ENCODE data around the gene AUTS2.

The AUTS2 gene

DNA sequence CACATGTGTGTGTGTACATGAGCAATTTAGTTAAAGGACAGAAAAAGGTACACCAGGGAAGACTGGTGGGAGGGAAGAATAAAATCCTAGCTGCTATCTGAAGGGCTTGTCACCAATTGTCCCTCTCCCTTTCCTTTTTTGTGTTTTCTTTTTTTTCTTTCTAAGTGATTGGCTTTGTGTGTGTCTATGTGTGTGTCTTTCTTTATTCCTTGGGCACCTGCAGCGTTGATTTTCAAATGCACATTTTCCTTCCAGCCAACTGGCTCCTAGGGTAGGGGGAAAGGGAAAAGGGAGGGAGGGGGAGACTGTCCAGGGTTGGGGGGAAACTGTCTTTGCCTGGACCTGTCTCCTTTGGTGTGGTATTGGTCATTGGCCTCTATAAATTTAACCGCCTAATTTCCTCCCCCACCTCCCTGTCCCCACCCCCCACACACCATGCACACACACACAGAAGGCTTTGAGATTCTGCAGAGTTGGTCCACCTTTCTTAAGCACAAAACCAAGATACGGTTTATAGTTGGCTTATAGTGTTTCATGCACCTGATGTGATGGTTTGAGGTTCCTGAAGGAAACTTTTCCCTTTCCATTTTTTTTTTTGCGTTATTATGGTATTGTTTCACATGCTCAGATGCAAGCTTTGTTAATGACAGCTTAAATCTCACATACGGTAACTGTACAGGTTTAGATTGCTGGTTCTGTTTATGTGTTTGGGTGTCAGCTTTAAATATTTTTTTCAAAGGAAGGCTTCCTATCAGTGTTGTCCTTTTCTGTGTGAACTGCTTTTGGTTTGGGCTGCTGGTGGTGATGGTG is 2.6 kb downstream of the AUTS2 start:
- Histone ChIP-seq H3K27ac (ENCODE audit: low read depth, low read length) (no peak overlapping the region), H3K36me3 (ENCODE audit: control insufficient read depth, insufficient read depth, low read length) (no peaks in the 10 kb centered on the region), H3K4me3 (ENCODE audit: low read depth, low read length) (peak overlapping the region; percentile 96), H3K27me3 (ENCODE audit: control insufficient read depth, insufficient read depth, low read length) (peaks cover 82% of the 10 kb centered on the region), H3K9ac (ENCODE audit: low read length) (no peak overlapping the region), H3K4me1 (ENCODE audit: control insufficient read depth, insufficient read depth, low read length) (peaks cover 15% of the 10 kb centered on the region), H3K9me3 (ENCODE audit: control insufficient read depth, insufficient read depth, low read depth, low read length) (no peaks in the 10 kb centered on the region)

- no peak overlapping the region for H3K9ac ChIP-seq (ENCODE audit: low read length)
- H3K4me3 ChIP-seq (ENCODE audit: low read depth, low read length), result no peak overlapping the region
- peaks cover 11% of the 10 kb centered on the region for H3K4me1 ChIP-seq (ENCODE audit: control insufficient read depth, insufficient read depth, low read length)
- H3K27ac ChIP-seq (ENCODE audit: low read depth, low read length), result no peak overlapping the region
- no peaks in the 10 kb centered on the region for H3K36me3 ChIP-seq (ENCODE audit: control insufficient read depth, insufficient read depth, low read length)
- H3K27me3 ChIP-seq (ENCODE audit: control insufficient read depth, insufficient read depth, low read length), result peaks cover 82% of the 10 kb centered on the region
- no peaks in the 10 kb centered on the region for H3K9me3 ChIP-seq (ENCODE audit: control insufficient read depth, insufficient read depth, low read depth, low read length)
These were observed 4.2 kb downstream of the AUTS2 start for GRCh38 chr7:69602522-69602921.

DNA sequence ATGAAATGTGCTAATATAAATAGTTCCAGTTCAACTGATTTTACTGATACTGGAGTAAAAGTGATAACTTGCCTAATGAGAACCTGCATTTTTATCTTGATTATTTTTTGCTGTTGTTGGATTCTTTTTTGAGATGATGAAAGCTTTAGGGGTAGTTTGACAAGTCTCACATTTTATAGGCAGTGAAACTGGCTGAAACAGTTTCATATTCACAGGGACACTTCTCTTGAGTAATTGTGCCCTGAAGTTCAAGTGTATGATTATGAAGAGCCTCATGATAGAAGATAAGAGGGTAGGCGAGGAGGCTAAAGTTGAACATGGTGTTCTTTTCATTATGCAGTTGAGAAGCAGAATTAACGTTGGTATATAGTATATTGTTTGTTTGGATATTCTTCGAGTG is 5.1 kb downstream of the AUTS2 start:
- H3K4me1 ChIP-seq (ENCODE audit: control insufficient read depth, insufficient read depth, low read length), result peaks cover 11% of the 10 kb centered on the region
- no peak overlapping the region for H3K27ac ChIP-seq (ENCODE audit: low read depth, low read length)
- no peak overlapping the region for H3K4me3 ChIP-seq (ENCODE audit: low read depth, low read length)
- H3K27me3 ChIP-seq (ENCODE audit: control insufficient read depth, insufficient read depth, low read length), result peaks cover 88% of the 10 kb centered on the region
- no peaks in the 10 kb centered on the region for H3K36me3 ChIP-seq (ENCODE audit: control insufficient read depth, insufficient read depth, low read length)
- H3K9ac ChIP-seq (ENCODE audit: low read length), result no peak overlapping the region
- no peaks in the 10 kb centered on the region for H3K9me3 ChIP-seq (ENCODE audit: control insufficient read depth, insufficient read depth, low read depth, low read length)

- Histone ChIP-seq H3K9me3 (ENCODE audit: control insufficient read depth, insufficient read depth, low read depth, low read length) (no peaks in the 10 kb centered on the region), H3K27me3 (ENCODE audit: control insufficient read depth, insufficient read depth, low read length) (peaks cover 94% of the 10 kb centered on the region), H3K9ac (ENCODE audit: low read length) (no peak overlapping the region), H3K4me1 (ENCODE audit: control insufficient read depth, insufficient read depth, low read length) (peaks cover 12% of the 10 kb centered on the region), H3K27ac (ENCODE audit: low read depth, low read length) (no peak overlapping the region), H3K36me3 (ENCODE audit: control insufficient read depth, insufficient read depth, low read length) (no peaks in the 10 kb centered on the region), H3K4me3 (ENCODE audit: low read depth, low read length) (no peak overlapping the region)
These were observed 5.7 kb downstream of the AUTS2 start for GRCh38 chr7:69603937-69604494.

- H3K4me1 ChIP-seq (ENCODE audit: control insufficient read depth, insufficient read depth, low read length), result peaks cover 22% of the 10 kb centered on the region
- H3K27ac ChIP-seq (ENCODE audit: low read depth, low read length), result no peak overlapping the region
- H3K9ac ChIP-seq (ENCODE audit: low read length), result no peak overlapping the region
- no peaks in the 10 kb centered on the region for H3K36me3 ChIP-seq (ENCODE audit: control insufficient read depth, insufficient read depth, low read length)
- no peak overlapping the region for H3K4me3 ChIP-seq (ENCODE audit: low read depth, low read length)
- no peaks in the 10 kb centered on the region for H3K9me3 ChIP-seq (ENCODE audit: control insufficient read depth, insufficient read depth, low read depth, low read length)
- peaks cover 100% of the 10 kb centered on the region for H3K27me3 ChIP-seq (ENCODE audit: control insufficient read depth, insufficient read depth, low read length)
These were observed 6.8 kb downstream of the AUTS2 start for GRCh38 chr7:69605070-69605469.

GRCh38 chr7:69605546-69605945 is 7.3 kb downstream of the AUTS2 start:
- H3K9ac ChIP-seq (ENCODE audit: low read length), result no peak overlapping the region
- H3K9me3 ChIP-seq (ENCODE audit: control insufficient read depth, insufficient read depth, low read depth, low read length), result no peaks in the 10 kb centered on the region
- H3K4me1 ChIP-seq (ENCODE audit: control insufficient read depth, insufficient read depth, low read length), result peaks cover 27% of the 10 kb centered on the region
- no peaks in the 10 kb centered on the region for H3K36me3 ChIP-seq (ENCODE audit: control insufficient read depth, insufficient read depth, low read length)
- peaks cover 100% of the 10 kb centered on the region for H3K27me3 ChIP-seq (ENCODE audit: control insufficient read depth, insufficient read depth, low read length)
- no peak overlapping the region for H3K4me3 ChIP-seq (ENCODE audit: low read depth, low read length)
- no peak overlapping the region for H3K27ac ChIP-seq (ENCODE audit: low read depth, low read length)

- Histone ChIP-seq H3K9me3 (ENCODE audit: control insufficient read depth, insufficient read depth, low read depth, low read length) (no peaks in the 10 kb centered on the region), H3K27me3 (ENCODE audit: control insufficient read depth, insufficient read depth, low read length) (peaks cover 97% of the 10 kb centered on the region), H3K27ac (ENCODE audit: low read depth, low read length) (no peak overlapping the region), H3K9ac (ENCODE audit: low read length) (no peak overlapping the region), H3K4me3 (ENCODE audit: low read depth, low read length) (no peak overlapping the region), H3K4me1 (ENCODE audit: control insufficient read depth, insufficient read depth, low read length) (peaks cover 28% of the 10 kb centered on the region; the same call in 1 of the 2 replicates), H3K36me3 (ENCODE audit: control insufficient read depth, insufficient read depth, low read length) (no peaks in the 10 kb centered on the region)
These were observed 9.8 kb downstream of the AUTS2 start for GRCh38 chr7:69608049-69608448.

DNA sequence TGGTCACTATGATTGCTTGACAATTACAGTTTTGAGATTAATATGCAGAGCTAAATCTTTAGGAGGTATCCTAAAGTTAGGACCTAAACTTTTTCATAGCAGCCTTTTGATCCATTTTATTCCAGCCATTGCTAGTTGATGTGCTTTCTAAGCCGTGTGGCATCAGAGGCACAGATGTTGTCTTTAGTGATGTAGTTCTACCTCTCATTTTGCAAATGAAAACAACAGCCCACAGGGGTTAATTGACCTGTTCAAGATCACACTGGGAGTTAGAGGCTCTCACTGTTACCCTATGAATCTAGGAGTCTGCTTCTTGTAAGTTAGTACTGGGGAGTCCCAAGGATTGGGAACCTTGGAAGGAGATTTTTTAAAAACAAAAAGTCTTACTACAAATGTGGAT is 10.6 kb downstream of the AUTS2 start:
- Histone ChIP-seq H3K9ac (ENCODE audit: low read length) (no peak overlapping the region), H3K27ac (ENCODE audit: low read depth, low read length) (no peak overlapping the region), H3K27me3 (ENCODE audit: control insufficient read depth, insufficient read depth, low read length) (peaks cover 97% of the 10 kb centered on the region), H3K4me3 (ENCODE audit: low read depth, low read length) (no peak overlapping the region), H3K36me3 (ENCODE audit: control insufficient read depth, insufficient read depth, low read length) (no peaks in the 10 kb centered on the region), H3K4me1 (ENCODE audit: control insufficient read depth, insufficient read depth, low read length) (peaks cover 36% of the 10 kb centered on the region), H3K9me3 (ENCODE audit: control insufficient read depth, insufficient read depth, low read depth, low read length) (no peaks in the 10 kb centered on the region)

- H3K9ac ChIP-seq (ENCODE audit: low read length), result no peak overlapping the region
- no peaks in the 10 kb centered on the region for H3K9me3 ChIP-seq (ENCODE audit: control insufficient read depth, insufficient read depth, low read depth, low read length)
- H3K36me3 ChIP-seq (ENCODE audit: control insufficient read depth, insufficient read depth, low read length), result no peaks in the 10 kb centered on the region
- no peak overlapping the region for H3K4me3 ChIP-seq (ENCODE audit: low read depth, low read length)
- H3K27ac ChIP-seq (ENCODE audit: low read depth, low read length), result no peak overlapping the region
- H3K27me3 ChIP-seq (ENCODE audit: control insufficient read depth, insufficient read depth, low read length), result peaks cover 97% of the 10 kb centered on the region
- peaks cover 39% of the 10 kb centered on the region for H3K4me1 ChIP-seq (ENCODE audit: control insufficient read depth, insufficient read depth, low read length)
These were observed 11.5 kb downstream of the AUTS2 start for GRCh38 chr7:69609541-69610373.

DNA sequence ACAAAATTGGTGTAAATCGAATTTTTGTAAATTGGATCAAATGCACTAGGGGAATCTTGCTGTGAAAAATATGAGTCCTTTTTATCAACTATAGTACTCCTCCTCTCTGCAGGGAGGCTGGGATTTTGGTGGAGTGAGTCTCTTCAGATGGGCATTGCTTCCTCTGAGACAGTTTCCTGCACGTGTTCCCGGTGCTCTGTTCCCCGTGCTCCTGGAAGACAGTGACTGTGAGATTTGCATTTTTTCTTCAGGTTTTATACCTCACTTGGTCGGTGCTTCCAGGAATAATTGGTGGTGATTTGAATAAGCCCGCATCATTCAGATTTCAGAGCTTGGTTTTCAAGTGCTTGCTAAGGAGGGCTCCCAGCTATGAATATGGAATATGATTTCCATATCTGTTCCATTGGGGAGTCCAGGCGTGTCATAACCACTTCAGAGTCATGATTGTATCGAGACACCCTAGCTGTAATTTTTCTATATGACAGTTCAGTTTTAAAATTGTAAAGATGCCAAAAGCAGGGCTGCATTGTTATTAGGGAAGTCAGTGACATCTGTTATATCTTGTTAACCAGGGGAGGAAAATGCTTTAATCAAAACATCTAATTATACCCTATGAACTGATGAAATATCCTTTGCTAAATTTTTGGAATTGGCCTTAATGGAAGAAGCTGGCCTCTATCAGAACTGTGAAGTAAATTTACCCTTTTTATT is 12.3 kb downstream of the AUTS2 start:
- peaks cover 97% of the 10 kb centered on the region for H3K27me3 ChIP-seq (ENCODE audit: control insufficient read depth, insufficient read depth, low read length)
- H3K27ac ChIP-seq (ENCODE audit: low read depth, low read length), result no peak overlapping the region
- no peaks in the 10 kb centered on the region for H3K36me3 ChIP-seq (ENCODE audit: control insufficient read depth, insufficient read depth, low read length)
- no peaks in the 10 kb centered on the region for H3K9me3 ChIP-seq (ENCODE audit: control insufficient read depth, insufficient read depth, low read depth, low read length)
- H3K4me1 ChIP-seq (ENCODE audit: control insufficient read depth, insufficient read depth, low read length), result peaks cover 36% of the 10 kb centered on the region
- H3K4me3 ChIP-seq (ENCODE audit: low read depth, low read length), result no peak overlapping the region
- H3K9ac ChIP-seq (ENCODE audit: low read length), result no peak overlapping the region
